ENCODE results near the gene GSTO2.

Gene GSTO2

DNA sequence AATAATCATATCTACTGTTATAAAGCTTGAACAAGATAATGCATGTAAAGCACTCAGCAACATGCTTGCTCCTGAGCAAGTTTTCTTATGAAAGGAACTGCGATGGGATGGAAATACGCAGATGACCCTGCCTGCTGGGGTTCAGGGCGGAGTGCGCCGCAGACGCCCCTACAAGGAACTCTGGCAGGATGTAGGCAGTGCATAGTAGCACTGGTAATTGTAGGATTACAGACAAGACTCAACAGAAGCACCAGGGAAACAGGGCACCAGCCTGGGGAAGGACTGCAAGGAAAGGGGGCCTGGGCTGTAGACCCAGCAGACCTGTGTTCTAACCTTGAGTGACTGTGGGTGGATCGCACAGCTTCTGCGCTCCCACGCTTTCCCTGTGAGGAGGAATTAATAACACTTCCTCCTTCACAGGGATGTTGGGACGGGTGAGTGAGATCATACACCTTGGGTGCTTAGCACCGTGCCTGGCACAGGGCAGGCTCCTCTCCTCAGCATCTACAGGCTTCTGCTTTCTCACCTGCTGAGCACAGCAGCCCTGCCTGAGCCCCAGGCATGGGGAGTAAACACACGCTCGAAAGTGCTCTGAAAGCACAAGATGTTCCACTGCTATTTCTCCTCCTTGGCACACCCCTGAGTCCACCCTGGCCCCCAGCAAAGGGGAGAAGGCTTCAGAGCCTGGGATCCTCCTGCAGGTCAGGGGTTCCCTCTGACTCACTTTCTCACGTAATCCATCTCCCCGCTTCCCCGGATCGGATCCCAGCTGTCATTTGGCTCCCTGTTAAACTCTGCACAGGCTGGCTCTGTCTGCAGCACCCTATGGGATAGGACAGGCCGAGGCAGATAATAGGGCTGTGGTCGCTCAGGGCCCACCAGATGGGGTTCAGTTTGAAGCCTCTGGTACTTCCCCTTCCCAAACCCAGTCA, 50.1 kb downstream of the GSTO2 start:
- TF ChIP-seq, protein P1, sequence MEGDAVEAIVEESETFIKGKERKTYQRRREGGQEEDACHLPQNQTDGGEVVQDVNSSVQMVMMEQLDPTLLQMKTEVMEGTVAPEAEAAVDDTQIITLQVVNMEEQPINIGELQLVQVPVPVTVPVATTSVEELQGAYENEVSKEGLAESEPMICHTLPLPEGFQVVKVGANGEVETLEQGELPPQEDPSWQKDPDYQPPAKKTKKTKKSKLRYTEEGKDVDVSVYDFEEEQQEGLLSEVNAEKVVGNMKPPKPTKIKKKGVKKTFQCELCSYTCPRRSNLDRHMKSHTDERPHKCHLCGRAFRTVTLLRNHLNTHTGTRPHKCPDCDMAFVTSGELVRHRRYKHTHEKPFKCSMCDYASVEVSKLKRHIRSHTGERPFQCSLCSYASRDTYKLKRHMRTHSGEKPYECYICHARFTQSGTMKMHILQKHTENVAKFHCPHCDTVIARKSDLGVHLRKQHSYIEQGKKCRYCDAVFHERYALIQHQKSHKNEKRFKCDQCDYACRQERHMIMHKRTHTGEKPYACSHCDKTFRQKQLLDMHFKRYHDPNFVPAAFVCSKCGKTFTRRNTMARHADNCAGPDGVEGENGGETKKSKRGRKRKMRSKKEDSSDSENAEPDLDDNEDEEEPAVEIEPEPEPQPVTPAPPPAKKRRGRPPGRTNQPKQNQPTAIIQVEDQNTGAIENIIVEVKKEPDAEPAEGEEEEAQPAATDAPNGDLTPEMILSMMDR (conservative IDR thresholded peaks at IDR 0.05), result no peak
- no peak overlapping the region for H3K27ac ChIP-seq

GRCh38 chr10:104321226-104321625, 52.2 kb downstream of the GSTO2 start:
- TF ChIP-seq, protein P1 (conservative IDR thresholded peaks at IDR 0.05), result no peak
- no peak overlapping the region for H3K27ac ChIP-seq

- TF ChIP-seq, protein P1 (conservative IDR thresholded peaks at IDR 0.05), result no peak
- H3K27ac ChIP-seq, result no peak overlapping the region
Measured at GRCh38 chr10:104321725-104322415, 52.9 kb downstream of the GSTO2 start.

DNA sequence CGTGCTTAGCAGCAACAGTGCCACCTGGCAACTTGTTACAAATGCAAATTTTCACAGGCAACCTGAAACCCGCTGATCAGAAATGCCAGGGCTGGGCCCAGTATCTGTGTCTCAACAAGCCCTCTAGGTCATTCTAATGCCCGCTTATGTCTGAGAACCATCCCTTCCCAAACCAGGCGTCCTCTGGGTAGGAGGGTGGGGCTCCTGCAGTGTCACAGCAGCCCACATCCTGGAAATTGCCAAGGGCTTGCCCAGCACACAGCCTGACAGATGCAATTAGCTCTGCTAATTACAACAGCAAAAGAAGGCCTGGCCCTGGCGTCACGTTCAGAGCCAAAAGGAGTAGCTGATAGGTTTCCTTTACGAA, 53.4 kb downstream of the GSTO2 start:
- no peak overlapping the region for H3K27ac ChIP-seq
- TF ChIP-seq, protein P1 (conservative IDR thresholded peaks at IDR 0.05), result no peak

DNA sequence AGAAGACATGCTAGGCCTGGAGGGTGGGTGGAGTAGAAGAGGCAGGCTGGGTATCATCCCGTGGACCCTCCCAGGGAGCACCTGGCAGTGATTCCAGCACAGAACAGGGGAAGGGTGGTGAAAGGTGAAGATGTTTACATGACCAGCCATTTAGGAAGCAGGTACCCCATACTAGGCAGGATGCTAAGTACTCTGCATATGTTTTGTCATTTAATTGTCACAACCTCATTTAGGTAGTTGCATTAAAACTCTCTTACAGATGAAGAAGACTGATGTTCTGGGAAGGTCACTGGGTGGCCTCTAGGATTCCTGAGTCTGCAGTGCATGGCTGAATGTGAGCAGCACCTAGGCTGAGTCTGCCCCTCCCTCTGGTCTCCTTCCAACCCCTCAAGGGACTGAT, 54.1 kb downstream of the GSTO2 start:
- no peak overlapping the region for H3K27ac ChIP-seq

GRCh38 chr10:104323760-104324201, 54.8 kb downstream of the GSTO2 start:
- TF ChIP-seq, protein P1 (conservative IDR thresholded peaks at IDR 0.05), result no peak
- no peak overlapping the region for H3K27ac ChIP-seq

More for the DNA sequence above, 54.1 kb downstream of the GSTO2 start:
- TF ChIP-seq, protein P1 (conservative IDR thresholded peaks at IDR 0.05), result no peak

- TF ChIP-seq, protein P1 (conservative IDR thresholded peaks at IDR 0.05), result no peak
- H3K27ac ChIP-seq, result no peak overlapping the region
Measured at GRCh38 chr10:104324221-104324686, 55.3 kb downstream of the GSTO2 start.

Data from VCaP (cell line).